Measurements from ENCODE around the gene ZNF670. TPM values are rescaled to one million over a fixed set of nuclear protein-coding genes. Genes with fewer than 3 reads are reported as not detected.
"Not testable (repeated sequence)": the region's sequence is repeated elsewhere in the genome, so short reads cannot be mapped to it uniquely, and the experiment has no call there.

The ZNF670 gene
- polyA plus RNA-seq, 1 of the 3 experiments (the other 2 are of a cell fraction) = 0.84 TPM

DNA sequence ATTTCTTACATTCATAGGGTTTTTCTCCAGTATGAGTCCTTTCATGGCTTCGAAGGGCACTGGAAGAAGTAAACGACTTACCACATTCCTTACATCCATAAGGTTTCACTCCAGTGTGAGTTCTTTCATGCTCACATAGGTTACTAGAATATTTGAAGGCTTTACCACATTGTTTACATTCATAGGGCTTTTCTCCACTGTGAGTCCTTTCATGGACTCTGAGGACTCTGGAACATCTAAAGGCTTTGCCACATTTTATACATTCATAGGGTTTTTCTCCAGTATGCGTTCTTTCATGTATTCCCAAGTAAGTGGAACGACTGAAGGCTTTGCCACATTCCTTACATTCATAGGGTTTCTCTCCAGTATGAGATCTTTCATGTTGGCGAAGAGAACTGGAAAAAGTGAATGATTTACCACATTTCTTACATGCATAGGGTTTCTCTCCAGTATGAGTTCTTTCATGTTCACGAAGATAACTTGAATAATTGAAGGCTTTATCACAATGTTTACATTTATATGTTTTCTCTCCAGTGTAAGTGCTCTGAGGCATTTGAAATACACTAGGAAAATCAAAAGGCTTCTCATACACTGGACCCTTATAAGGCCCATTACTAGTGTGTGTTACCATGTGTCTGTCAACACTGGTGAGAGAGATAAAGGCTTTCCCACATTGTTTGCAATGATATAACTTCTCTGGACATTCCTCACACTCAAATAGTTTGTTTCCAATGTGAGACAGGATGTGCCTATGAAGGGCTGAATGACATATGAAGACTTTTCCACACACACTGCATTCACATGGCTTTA, 40.9 kb downstream of the ZNF670 start:
- whole genome bisulfite sequencing (ENCODE audit: low lambda C conversion rate) = 86% methylated on average over 6 of the region's 6 CpGs

GRCh38 chr1:247032306-247032705, 46.3 kb downstream of the ZNF670 start:
- POLR2A ChIA-PET; DNase-seq; CTCF ChIA-PET; H3K4me3 ChIP-seq (ENCODE audit: low read depth in 2 of 2, low read length in 1 of 2); H2AFZ ChIP-seq (ENCODE audit: low read depth); H3K4me1 ChIP-seq (ENCODE audit: control insufficient read depth in 1 of 2, insufficient read depth in 2 of 2, low read depth in 1 of 2, low read length in 1 of 2); H4K20me1 ChIP-seq (ENCODE audit: insufficient read depth); H3K27ac ChIP-seq (ENCODE audit: low read depth in 2 of 2, low read length in 1 of 2); H3K4me2 ChIP-seq; H3K9ac ChIP-seq; H3K9me2 ChIP-seq; H3K79me2 ChIP-seq (ENCODE audit: insufficient read depth); H3F3A ChIP-seq (replicated peaks; ENCODE audit: insufficient read depth); H3K27me3 ChIP-seq (ENCODE audit: insufficient read depth); H3K9me3 ChIP-seq: not testable (repeated sequence)
- H3K36me3 ChIP-seq (replicated peaks in 1 of 2; ENCODE audit: control insufficient read depth in 1 of 2, insufficient read depth in 2 of 2, low read length in 1 of 2) = peaks cover 16 to 24% of the 10 kb centered on the region in 2 experiments
- WGBS (ENCODE audit: low lambda C conversion rate) = 90% methylated on average over 2 of the region's 30 CpGs

More for the DNA sequence above, 40.9 kb downstream of the ZNF670 start:
- ChIA-PET CTCF (no interaction called here), POLR2A (no interaction called here)
- Histone ChIP-seq H3K9me3 (peaks cover 15% of the 10 kb centered on the region), H3K36me3 (replicated peaks in 1 of 2; ENCODE audit: control insufficient read depth in 1 of 2, insufficient read depth in 2 of 2, low read length in 1 of 2) (peaks cover 30 to 44% of the 10 kb centered on the region in 2 experiments), H3K9me2 (no peaks in the 10 kb centered on the region), H3K79me2 (ENCODE audit: insufficient read depth) (peaks cover 1% of the 10 kb centered on the region; the same call in 1 of the 2 replicates), H3K4me3 (ENCODE audit: low read depth in 2 of 2, low read length in 1 of 2) (no peak overlapping the region; a peak in 1 of 4 replicates), H2AFZ (ENCODE audit: low read depth) (no peak overlapping the region), H3F3A (replicated peaks; ENCODE audit: insufficient read depth) (no peaks in the 10 kb centered on the region), H3K9ac (no peak overlapping the region), H3K4me2 (no peak overlapping the region), H3K27me3 (ENCODE audit: insufficient read depth) (no peaks in the 10 kb centered on the region), H3K4me1 (ENCODE audit: control insufficient read depth in 1 of 2, insufficient read depth in 2 of 2, low read depth in 1 of 2, low read length in 1 of 2) (no peaks in the 10 kb centered on the region), H3K27ac (ENCODE audit: low read depth in 2 of 2, low read length in 1 of 2) (no peak overlapping the region), H4K20me1 (ENCODE audit: insufficient read depth) (no peaks in the 10 kb centered on the region)
- TF ChIP-seq TEAD4 (IDR thresholded peaks at IDR 0.05; ENCODE audit: borderline replicate concordance, insufficient read depth) (no peak), TCF12 (IDR thresholded peaks at IDR 0.05) (no peak), TAF1 (IDR thresholded peaks at IDR 0.05; ENCODE audit: borderline replicate concordance, low read depth, low read length) (no peak), FOXM1 (IDR thresholded peaks at IDR 0.05; ENCODE audit: low read depth) (no peak), RXRA (IDR thresholded peaks at IDR 0.05; ENCODE audit: borderline replicate concordance, low read depth) (no peak), MEF2A (IDR thresholded peaks at IDR 0.05; ENCODE audit: borderline replicate concordance, low read depth) (no peak), CTCF (IDR thresholded peaks at IDR 0.05) (no peak)
- no peak for DNase-seq

Other genes with a start within 250 kb of the ZNF670 start
- gene AHCTF1, start 146.9 kb downstream of the ZNF670 start, polyA plus RNA-seq (2012; rRNA removed) = 8.5 and 10.0 TPM in 2 replicates
- 3.0 and 3.2 TPM in 2 replicates for gene ZNF695, start 70.8 kb downstream of the ZNF670 start, polyA plus RNA-seq (2012; rRNA removed)
- gene ZNF669, start 25.5 kb upstream of the ZNF670 start, polyA plus RNA-seq (2012; rRNA removed) = 3.3 and 3.7 TPM in 2 replicates
- gene ZNF124, start 93.2 kb upstream of the ZNF670 start, polyA plus RNA-seq (2012; rRNA removed) = 2.7 and 3.8 TPM in 2 replicates
- gene VN1R5, start 177.3 kb upstream of the ZNF670 start, polyA plus RNA-seq (2012; rRNA removed) = not detected in 2 replicates

All from SK-N-SH (cell line).